Transverse colon (tissue), 4 donors: ENCODE data around the gene UNC13B. TPM values are rescaled to one million over a fixed set of nuclear protein-coding genes. Genes with fewer than 3 reads are reported as not detected.

ENCODE experiments used
- DNase-seq: peaks from one replicate; pipeline ENCODE4 v3.0.0-alpha.2; 2019
- H3K27ac ChIP-seq, 4 donors: fragments of 200-600 bp; sonication (generic); 2 replicates each; pipeline ENCODE4 v1.5.1; 2016 to 2018; ENCODE audit warnings: inconsistent platforms in 4 of 4
- H3K27me3 ChIP-seq: fragments of 200-600 bp; sonication (generic); 2 replicates; pipeline ENCODE4 v1.5.1; 2017; ENCODE audit warnings: inconsistent platforms
- H3K36me3 ChIP-seq, 4 donors: fragments of 200-600 bp; sonication (generic); 2 replicates each; pipeline ENCODE4 v1.5.1; 2017 to 2019; ENCODE audit warnings: inconsistent platforms in 4 of 4
- H3K4me1 ChIP-seq, 4 donors: fragments of 200-600 bp; sonication (generic); 2 replicates each; pipeline ENCODE4 v1.5.1; 2017 to 2020; ENCODE audit warnings: inconsistent platforms in 4 of 4
- H3K4me3 ChIP-seq, 4 donors: fragments of 200-600 bp; sonication (generic); 1 replicate in 1 of 4; 2 replicates in 3 of 4; pipeline versions ENCODE4 v1.5.1 to v1.6.1; 2017 to 2019; ENCODE audit warnings: inconsistent platforms in 4 of 4
- H3K9me3 ChIP-seq, 2 donors: fragments of 200-600 bp; sonication (generic); 2 replicates each; pipeline ENCODE4 v1.5.1; 2017 to 2019; ENCODE audit warnings: inconsistent platforms in 2 of 2
- CTCF ChIP-seq, 5 experiments: fragments of 200-600 bp in 3 of 5; fragments of 450-650 bp in 2 of 5; sonication (generic) in 3 of 5; IDR thresholded peaks; 1 replicate in 2 of 5; 2 replicates in 3 of 5; pipeline ENCODE4 v1.5.1; 2016 to 2017; ENCODE audit warnings: antibody characterized with exemption in 5 of 5, inconsistent platforms in 3 of 5, mild to moderate bottlenecking in 2 of 5, moderate library complexity in 1 of 5
- EP300 ChIP-seq: sonication (generic); formaldehyde crosslinking; IDR thresholded peaks from one replicate; pipeline ENCODE4 v1.6.1; 2017; ENCODE audit warnings: antibody characterized with exemption, low read depth
- POLR2A ChIP-seq: fragments of 450-650 bp; IDR thresholded peaks from one replicate; pipeline ENCODE4 v1.6.1; 2016; ENCODE audit warnings: antibody characterized with exemption, mild to moderate bottlenecking, moderate library complexity
- POLR2AphosphoS5 ChIP-seq, 3 donors: sonication (generic); formaldehyde crosslinking; IDR thresholded peaks; one replicate each; pipeline ENCODE4 v1.6.1; 2016; ENCODE audit warnings: antibody characterized with exemption in 3 of 3
- WGBS, 2 donors: methylation state at CpG; one replicate each; pipeline ENCODE4 v1.1.5; 2018; ENCODE audit warnings: low coverage in 1 of 2; 5-methylcytosine and 5-hydroxymethylcytosine counted together
- in situ Hi-C, 4 donors: fragments of 200-750 bp; cut with MboI; loops; one replicate each; pipeline versions ENCODE4 v1.15.0 to v1.15.1; 2017; ENCODE audit warnings: low sequenced_read_pairs in 3 of 4, low pct_ligation_motif_present in 1 of 4, low pct_unique_long_range_greater_than_20kb in 1 of 4
- intact Hi-C: fragments of 100-400 bp; cut with DNase I; formaldehyde crosslinking; loops from one replicate; pipeline ENCODE4 v1.15.1; 2023; ENCODE audit warnings: low total_unique reads
- total RNA-seq, 4 donors: library from RNA; depleted of rRNA; stranded (reverse); fragments of >200 nt; gene quantifications; one replicate each; pipeline ENCODE4 v1.1.0, GENCODE V29; 2016

UNC13B gene
- total RNA-seq, 4 donors from 2014 or later = 52.1 to 67.0 (median 58.9) TPM

GRCh38 chr9:35453786-35454185 lies 292.0 kb downstream of the UNC13B start:
- no peaks in the 10 kb centered on the region for H3K36me3 ChIP-seq
- H3K9me3 ChIP-seq = no peaks in the 10 kb centered on the region
- TF ChIP-seq CTCF (IDR thresholded peaks at IDR 0.05) (no peak), POLR2A (no peak), EP300 (no peak), POLR2AphosphoS5 (IDR thresholded peaks at IDR 0.05) (no peak)
- H3K4me3 ChIP-seq = no peak overlapping the region
- DNase-seq = no peak
- no peak overlapping the region for H3K27ac ChIP-seq
- intact Hi-C loops = no loop called here
- H3K4me1 ChIP-seq = no peaks in the 10 kb centered on the region
- WGBS, 2 donors = 80 to 92% methylated on average over 1 to 2 of the region's 2 CpGs
- H3K27me3 ChIP-seq = no peaks in the 10 kb centered on the region
- in situ Hi-C loops = loop anchor here in 1 of 4 donors (25.0 kb wide), 1 partner anchor 316 kb away; no protein-coding TSS in a partner anchor

Other genes starting within 250 kb of the UNC13B start
- gene PHF24, start 203.7 kb upstream of the UNC13B start, total RNA-seq = under 1 TPM in 2 of 4 donors, not detected in 2; 0.16 to 0.27 TPM
- 10 to 100 TPM in 2 of 4 donors, 1 to 10 TPM in 2; 4.1 to 22.5 (median 10.2) TPM for gene DNAJB5, start 172.3 kb upstream of the UNC13B start, total RNA-seq
- gene VCP, start 89.4 kb upstream of the UNC13B start, total RNA-seq = 100 to 1,000 TPM in 3 of 4 donors, 10 to 100 TPM in 1; 45.3 to 196 (median 124) TPM
- gene FANCG, start 82.1 kb upstream of the UNC13B start, total RNA-seq = 10 to 100 TPM in 3 of 4 donors, 1 to 10 TPM in 1; 6.6 to 90.0 (median 51.6) TPM
- 10 to 100 TPM; 19.1 to 50.1 (median 24.8) TPM for gene PIGO, start 65.4 kb upstream of the UNC13B start, total RNA-seq
- gene STOML2, start 58.9 kb upstream of the UNC13B start, total RNA-seq = 10 to 100 TPM; 36.7 to 99.1 (median 70.9) TPM
- gene ATOSB, start 46.1 kb upstream of the UNC13B start, total RNA-seq = 10 to 100 TPM; 23.9 to 30.0 (median 27.3) TPM